ENCODE results near the gene GIMAP1.
"Not testable (repeated sequence)": the region's sequence is repeated elsewhere in the genome, so short reads cannot be mapped to it uniquely, and the experiment has no call there.

The GIMAP1 gene

GRCh38 chr7:150716368-150716767 is at the start of gene GIMAP1:
Gene GIMAP1, plus strand, starts transcription at chr7:150716613. Its CDS starts 2,435 bp downstream, at chr7:150719048.
- no peak for DNase-seq

GRCh38 chr7:150668472-150668911 is 47.9 kb upstream of the GIMAP1 start:
- DNase-seq, result no peak

- DNase-seq, result no peak
These were observed 47.4 kb upstream of the GIMAP1 start for GRCh38 chr7:150668977-150669376.

GRCh38 chr7:150671798-150672585 is 44.4 kb upstream of the GIMAP1 start:
- not testable (repeated sequence) for DNase-seq

GRCh38 chr7:150675714-150676113 is 40.7 kb upstream of the GIMAP1 start:
- DNase-seq, result no peak

- DNase-seq, result not testable (repeated sequence)
These were observed 40.1 kb upstream of the GIMAP1 start for GRCh38 chr7:150676276-150676675.

GRCh38 chr7:150676854-150677253 is 39.6 kb upstream of the GIMAP1 start:
- not testable (repeated sequence) for DNase-seq

- not testable (repeated sequence) for DNase-seq
These were observed 37.8 kb upstream of the GIMAP1 start for GRCh38 chr7:150678601-150679000.

- DNase-seq, result not testable (repeated sequence)
These were observed 36.0 kb upstream of the GIMAP1 start for GRCh38 chr7:150680364-150680763.

- no peak for DNase-seq
These were observed 31.0 kb upstream of the GIMAP1 start, which contains the start of gene GIMAP2 for GRCh38 chr7:150685219-150686029. Gene GIMAP2, plus strand, starts transcription at chr7:150685706. Its CDS starts 1,354 bp downstream, at chr7:150687060.

- no peak for DNase-seq
These were observed 30.3 kb upstream of the GIMAP1 start for GRCh38 chr7:150686030-150686631.

GRCh38 chr7:150688630-150689029 is 27.8 kb upstream of the GIMAP1 start:
- DNase-seq, result no peak

- DNase-seq, result no peak
These were observed 20.8 kb upstream of the GIMAP1 start for GRCh38 chr7:150695654-150696053.

- DNase-seq, result no peak
These were observed 13.2 kb upstream of the GIMAP1 start for GRCh38 chr7:150703209-150703608.

GRCh38 chr7:150715293-150715692 is 1.1 kb upstream of the GIMAP1 start:
- no peak for DNase-seq

GRCh38 chr7:150715738-150716137 is 675 bp upstream of the GIMAP1 start:
- DNase-seq, result no peak

- no peak for DNase-seq
These were observed 526 bp downstream of the GIMAP1 start for GRCh38 chr7:150716939-150717338.

GRCh38 chr7:150717814-150718420 is 1.5 kb downstream of the GIMAP1 start:
- DNase-seq, result no peak

- DNase-seq, result no peak
These were observed 3.0 kb downstream of the GIMAP1 start for GRCh38 chr7:150719436-150719835.

- no peak for DNase-seq
These were observed 3.8 kb downstream of the GIMAP1 start for GRCh38 chr7:150719960-150720891.

GRCh38 chr7:150721970-150722373 is 5.6 kb downstream of the GIMAP1 start:
- no peak for DNase-seq

All from cortex of kidney (tissue), 1 donor.